GM21360 (cell line): ENCODE data around the gene JPH4.

Source experiments
- ATAC-seq: cut with Tn5 transposase; IDR thresholded peaks from one replicate; pipeline ENCODE4 v1.9.1; 2021; ENCODE audit warnings: mild to moderate bottlenecking, moderate library complexity; ENCODE audit not compliant: unreplicated experiment

JPH4 gene

DNA sequence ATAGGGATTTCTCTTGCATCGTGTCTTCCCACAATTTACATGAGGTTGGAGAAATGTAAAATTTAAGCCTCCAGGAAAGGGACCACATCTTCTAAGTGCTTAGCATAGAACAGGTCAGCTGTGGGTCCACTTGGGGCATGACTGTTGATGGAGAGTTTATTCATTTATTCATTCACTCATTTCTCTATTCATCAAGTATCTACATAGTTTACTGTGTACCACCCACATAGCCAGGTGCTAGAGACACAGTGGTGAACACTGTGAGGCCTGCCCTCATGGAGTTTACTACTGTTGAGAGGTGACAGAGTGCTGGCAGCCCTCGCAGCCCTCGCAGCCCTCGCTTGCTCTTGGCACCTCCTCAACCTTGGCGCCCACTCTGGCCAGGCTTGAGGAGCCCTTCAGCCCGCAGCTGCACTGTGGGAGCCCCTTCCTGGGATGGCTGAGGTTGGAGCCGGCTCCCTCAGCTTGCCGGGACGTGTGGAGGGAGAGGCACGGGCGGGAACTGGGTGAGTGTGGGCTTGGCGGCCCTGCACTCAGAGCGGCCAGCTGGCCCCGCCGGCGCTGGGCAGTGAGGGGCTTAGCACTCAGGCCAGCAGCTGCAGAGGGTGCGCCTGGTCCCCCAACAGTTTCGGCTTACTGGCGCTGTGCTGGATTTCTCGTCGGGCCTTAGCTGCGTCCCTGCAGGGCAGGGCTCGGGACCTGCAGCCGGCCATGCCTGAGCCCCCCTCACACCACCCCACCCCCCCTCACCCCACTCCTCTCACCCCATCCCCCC, 1.7 kb upstream of the JPH4 start:
- no peak for ATAC-seq

DNA sequence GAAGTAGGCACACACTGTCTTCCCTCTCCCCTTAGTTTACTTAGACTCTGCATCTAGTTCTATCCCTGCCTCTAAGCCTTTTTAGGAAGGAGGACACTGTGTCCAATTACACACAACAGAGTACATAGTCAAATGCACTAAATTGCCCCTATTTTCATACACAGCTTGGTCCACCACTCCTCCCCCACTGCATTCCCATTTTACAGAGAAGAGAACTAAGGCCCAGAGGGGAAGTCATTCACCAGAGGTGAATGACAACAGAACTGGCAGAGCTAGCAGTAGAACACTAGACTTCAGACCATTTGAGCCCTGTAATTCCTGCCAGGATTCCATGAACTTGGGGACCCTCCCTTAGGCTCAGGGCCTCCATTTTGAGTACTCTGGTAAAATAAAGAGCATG, 1.1 kb upstream of the JPH4 start:
- no peak for ATAC-seq

GRCh38 chr14:23579311-23579630, 681 bp upstream of the JPH4 start:
- no peak for ATAC-seq

- ATAC-seq = no peak
Measured at GRCh38 chr14:23577710-23578392, 739 bp downstream of the JPH4 start.

DNA sequence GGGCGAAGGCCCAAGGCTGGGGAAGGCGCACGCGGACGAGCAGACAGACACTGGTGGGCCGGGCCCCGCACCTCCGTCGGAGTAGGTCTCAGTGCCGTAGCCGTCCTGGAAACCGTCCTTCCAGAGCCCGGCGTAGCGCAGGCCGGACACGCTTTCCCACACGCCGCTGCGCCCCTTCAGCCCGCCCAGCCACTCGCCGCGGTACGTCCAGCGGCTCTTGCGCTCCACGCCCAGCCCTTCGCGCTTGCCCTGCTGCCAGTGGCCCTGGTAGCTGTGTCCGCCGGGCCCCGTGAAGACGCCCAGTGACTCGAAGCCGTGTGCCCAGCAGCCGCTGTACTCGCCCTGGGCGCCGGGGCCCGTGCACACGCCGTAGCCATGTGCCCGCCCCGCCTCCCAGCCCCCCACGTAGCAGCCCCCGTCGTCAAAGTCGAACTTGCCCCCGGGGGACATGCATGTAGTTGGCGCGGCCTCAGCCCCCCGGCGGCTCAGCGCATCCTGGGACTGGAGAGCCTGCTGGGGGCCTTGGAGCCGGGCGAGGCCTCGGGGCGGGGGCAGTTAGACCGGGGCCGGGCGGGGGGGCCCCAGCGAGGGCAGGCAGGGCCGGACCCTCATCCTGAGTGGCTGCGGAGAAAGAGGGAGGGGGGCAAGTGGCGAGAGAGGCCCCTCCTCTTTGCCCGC, 1.4 kb downstream of the JPH4 start:
- ATAC-seq = no peak

DNA sequence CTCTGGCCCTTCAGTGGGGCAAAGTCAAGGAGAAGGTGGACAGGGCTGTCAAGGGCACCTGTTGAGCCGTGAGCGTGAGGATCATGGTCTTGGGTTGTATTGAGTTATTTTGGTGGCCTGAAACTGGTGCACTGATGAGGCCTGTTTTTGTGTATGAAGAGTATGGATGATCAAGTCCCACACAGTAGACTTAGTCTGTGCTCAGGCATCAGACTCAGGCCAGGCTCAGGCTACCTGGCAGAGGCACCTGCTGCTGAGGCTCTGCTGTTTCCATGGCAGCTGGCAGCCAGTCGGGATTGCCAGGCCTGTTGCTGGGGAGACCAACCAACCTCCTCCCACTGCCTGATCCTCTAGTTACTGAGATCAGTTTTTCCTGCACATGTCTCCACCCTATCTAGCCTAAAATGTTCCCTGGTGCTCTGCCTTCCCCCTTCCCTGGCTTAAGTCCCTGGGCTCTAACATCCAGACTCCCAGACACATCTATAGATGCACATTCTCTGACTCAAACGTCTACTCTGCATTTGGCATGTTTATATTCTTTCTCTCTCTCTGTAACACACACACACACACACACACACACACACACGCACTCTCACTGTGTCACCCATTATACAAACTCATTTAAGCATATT, 5.1 kb downstream of the JPH4 start:
- ATAC-seq = no peak

GRCh38 chr14:23572836-23573235, 5.8 kb downstream of the JPH4 start:
- no peak for ATAC-seq

GRCh38 chr14:23572524-23572828, 6.1 kb downstream of the JPH4 start:
- no peak for ATAC-seq

GRCh38 chr14:23571701-23572523, 6.7 kb downstream of the JPH4 start:
- ATAC-seq = no peak

- no peak for ATAC-seq
Measured at GRCh38 chr14:23570806-23571483, 7.6 kb downstream of the JPH4 start.

DNA sequence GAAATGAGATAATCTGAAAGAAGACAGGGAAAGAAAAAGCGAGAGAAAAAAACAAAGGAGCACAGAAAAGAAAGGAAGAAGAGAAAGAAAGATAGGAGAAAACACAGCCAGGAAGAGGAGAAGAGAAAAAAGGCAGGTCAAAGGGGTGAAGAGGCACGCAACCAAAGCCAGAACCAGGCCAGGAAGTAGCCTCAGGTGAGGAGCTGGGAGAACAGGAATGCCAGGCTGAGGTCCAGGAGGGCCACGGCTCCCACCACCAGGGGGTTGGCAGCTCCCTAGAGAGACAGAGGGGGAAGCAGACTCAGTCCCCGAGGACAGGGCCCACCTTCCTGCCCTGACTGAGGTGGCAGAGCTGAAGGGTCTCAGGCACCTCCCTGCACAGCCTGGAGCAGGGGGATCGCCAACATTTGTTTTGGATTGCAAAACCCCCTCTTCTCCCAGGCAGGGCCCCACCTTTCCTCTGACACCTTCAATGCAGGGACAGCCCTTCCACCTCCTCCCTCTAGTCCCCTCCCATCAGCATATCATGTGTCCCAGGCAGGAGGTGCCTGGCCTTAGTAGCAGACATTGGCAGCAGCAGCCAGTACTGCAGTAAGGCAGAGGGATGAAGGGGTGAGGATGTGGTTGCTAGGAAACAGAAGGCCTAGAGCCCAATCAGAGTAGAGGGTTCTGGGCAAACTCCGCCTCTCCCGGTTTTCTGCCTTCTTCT, 9.0 kb downstream of the JPH4 start:
- no peak for ATAC-seq

- no peak for ATAC-seq
Measured at GRCh38 chr14:23568600-23569331, 9.8 kb downstream of the JPH4 start.

GRCh38 chr14:23568021-23568599, 10.5 kb downstream of the JPH4 start:
- ATAC-seq = no peak

DNA sequence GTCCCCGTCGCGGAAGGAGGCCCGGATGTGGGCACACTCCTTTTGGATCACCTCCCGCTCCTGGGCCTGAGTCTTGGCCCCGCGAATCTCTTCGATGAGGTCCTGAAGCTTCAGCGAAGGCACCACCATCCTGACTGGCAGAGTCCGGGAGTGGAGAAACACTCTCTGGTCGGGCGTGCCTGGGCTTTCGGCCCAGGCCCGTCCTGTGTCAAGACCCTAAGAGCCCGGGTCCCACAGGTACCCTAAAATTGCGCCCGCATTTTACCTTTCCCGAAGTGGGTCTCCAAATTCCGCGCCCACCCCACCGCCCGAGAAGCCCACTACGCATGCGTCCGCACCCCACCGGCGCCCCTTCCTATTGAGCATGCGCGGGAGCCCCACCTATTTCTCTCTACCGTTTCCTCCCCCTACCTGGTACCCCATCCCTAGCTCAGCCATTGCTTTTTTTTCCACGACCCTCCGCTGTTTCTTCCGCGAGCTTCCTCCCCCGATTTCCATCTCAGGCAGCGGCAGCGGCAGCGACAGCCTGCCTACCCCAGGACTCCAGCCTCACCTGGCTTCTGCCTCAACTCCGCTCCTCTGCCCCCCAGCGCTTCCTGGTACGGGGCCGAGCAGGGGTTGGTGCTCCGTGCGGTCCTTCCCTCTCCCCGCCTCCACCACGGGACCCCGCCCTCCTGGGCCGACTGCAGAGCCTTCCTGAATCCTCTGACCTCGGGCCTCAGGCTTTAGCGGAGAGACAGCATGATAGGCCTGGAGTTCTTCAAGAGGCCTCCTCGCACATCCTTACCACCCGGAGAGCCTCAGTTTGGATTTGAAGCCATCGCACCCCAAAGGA, 11.2 kb downstream of the JPH4 start, which contains the start of gene AP1G2:
Gene AP1G2 (minus strand): TSS at position 606 of the 835 bp plus-strand sequence. CDS start 477 bp downstream, at position 129.
- ATAC-seq = peak; percentile 82

DNA sequence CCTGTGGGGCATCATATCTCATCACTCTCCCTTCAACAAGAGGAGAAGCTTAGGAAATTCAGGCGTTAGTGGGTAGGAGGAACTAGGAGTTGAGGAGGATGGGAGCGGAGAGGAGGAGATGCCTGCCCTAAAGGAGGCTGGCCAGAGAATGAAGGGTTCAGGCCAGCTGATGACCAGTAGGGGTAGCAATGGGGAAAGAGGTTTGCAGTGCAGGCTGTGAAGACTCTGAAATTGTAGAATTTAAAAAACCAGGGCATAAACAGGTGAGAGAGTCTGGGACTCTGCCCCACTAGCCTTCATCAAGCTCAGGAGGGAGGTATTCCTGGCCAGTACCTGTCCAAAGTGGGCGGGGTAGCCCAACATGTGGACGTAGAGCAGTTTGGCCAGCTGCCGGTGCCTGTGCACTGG, 11.8 kb downstream of the JPH4 start:
- no peak for ATAC-seq

GRCh38 chr14:23566112-23566777, 12.3 kb downstream of the JPH4 start:
- ATAC-seq = no peak

GRCh38 chr14:23565626-23566025, 13.0 kb downstream of the JPH4 start:
- ATAC-seq = no peak
